ENCODE data around the gene SDR9C7.
"Not testable (repeated sequence)": the region's sequence is repeated elsewhere in the genome, so short reads cannot be mapped to it uniquely, and the experiment has no call there.

SDR9C7 gene

DNA sequence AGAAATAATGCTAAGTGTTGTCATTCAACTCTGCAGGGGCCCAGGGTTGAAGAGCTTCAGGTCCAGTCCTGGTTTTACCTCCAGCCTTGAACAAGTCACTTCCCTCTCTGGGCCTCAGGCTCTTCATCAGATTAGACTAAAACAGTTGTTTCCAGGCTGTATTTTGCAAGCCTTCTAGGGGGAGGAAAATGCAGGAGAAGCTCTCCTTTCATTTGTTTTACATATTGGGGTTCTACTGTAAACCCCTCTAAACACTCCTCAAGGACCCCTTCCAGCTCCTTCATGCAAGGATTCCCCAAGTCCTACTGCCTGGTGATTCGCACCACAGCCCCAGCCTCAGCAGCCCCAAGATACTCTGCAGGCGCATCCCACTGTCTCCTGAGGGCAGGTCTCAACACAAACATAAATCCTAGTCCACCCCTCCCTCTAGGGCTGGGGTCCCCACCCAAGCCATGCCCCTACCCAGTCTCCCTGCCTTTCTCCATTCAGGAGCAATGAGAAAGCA is 2.7 kb downstream of the SDR9C7 start:
- no peak overlapping the region for H3K4me3 ChIP-seq (ENCODE audit: low read length)
- peak; percentile 8 for DNase-seq (ENCODE audit: low read depth)
- TF ChIP-seq, protein P1, sequence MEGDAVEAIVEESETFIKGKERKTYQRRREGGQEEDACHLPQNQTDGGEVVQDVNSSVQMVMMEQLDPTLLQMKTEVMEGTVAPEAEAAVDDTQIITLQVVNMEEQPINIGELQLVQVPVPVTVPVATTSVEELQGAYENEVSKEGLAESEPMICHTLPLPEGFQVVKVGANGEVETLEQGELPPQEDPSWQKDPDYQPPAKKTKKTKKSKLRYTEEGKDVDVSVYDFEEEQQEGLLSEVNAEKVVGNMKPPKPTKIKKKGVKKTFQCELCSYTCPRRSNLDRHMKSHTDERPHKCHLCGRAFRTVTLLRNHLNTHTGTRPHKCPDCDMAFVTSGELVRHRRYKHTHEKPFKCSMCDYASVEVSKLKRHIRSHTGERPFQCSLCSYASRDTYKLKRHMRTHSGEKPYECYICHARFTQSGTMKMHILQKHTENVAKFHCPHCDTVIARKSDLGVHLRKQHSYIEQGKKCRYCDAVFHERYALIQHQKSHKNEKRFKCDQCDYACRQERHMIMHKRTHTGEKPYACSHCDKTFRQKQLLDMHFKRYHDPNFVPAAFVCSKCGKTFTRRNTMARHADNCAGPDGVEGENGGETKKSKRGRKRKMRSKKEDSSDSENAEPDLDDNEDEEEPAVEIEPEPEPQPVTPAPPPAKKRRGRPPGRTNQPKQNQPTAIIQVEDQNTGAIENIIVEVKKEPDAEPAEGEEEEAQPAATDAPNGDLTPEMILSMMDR (conservative IDR thresholded peaks at IDR 0.05; ENCODE audit: low read depth, low read length), result no peak

DNA sequence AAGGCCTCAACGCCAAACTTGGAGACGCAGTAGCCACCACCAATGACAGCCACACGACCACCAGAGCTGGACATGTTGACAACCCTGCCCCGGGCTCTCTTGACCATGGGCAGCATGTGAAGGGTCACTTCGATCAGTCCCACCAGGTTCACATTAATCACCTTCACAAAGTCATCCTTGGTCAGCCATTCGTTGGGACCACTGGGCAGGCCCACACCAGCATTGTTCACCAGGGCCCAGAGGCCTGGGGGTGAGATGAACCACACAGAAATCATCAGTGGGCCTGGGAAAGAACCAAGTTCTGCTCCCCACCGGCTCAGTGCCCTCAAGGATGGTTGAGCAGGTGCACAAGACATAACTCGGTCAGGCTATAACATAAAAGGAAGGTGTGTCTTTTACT is 4.0 kb downstream of the SDR9C7 start:
- no peak overlapping the region for H3K4me3 ChIP-seq (ENCODE audit: low read length)
- TF ChIP-seq, protein P1 (conservative IDR thresholded peaks at IDR 0.05; ENCODE audit: low read depth, low read length), result no peak
- DNase-seq (ENCODE audit: low read depth), result no peak

- H3K4me3 ChIP-seq (ENCODE audit: low read length), result no peak overlapping the region
- no peak for DNase-seq (ENCODE audit: low read depth)
- TF ChIP-seq, protein P1 (conservative IDR thresholded peaks at IDR 0.05; ENCODE audit: low read depth, low read length), result no peak
Observed at GRCh38 chr12:56929780-56930179, 4.4 kb downstream of the SDR9C7 start.

GRCh38 chr12:56928262-56928661 is 5.9 kb downstream of the SDR9C7 start:
- TF ChIP-seq, protein P1 (conservative IDR thresholded peaks at IDR 0.05; ENCODE audit: low read depth, low read length), result no peak
- H3K4me3 ChIP-seq (ENCODE audit: low read length), result no peak overlapping the region
- no peak for DNase-seq (ENCODE audit: low read depth)

DNA sequence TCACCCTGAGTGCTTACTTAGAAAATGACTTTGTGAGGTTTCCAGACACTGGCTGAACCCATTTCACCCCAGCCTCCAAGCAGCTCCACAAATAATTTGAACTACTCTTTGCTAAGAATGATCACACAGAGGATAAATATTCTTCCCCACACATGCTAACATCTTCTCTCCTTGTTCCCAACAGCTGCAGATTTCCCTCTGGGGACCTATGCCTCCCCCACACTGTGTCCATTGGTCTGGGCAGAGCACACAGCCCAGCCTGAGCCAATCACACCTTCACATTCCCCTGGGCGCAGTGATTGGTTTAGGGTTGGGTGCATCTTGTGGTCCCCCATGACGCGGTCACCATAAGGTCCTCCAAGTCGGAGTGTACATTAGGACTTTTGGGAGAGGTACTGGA is 6.9 kb downstream of the SDR9C7 start:
- DNase-seq (ENCODE audit: low read depth), result no peak
- no peak overlapping the region for H3K4me3 ChIP-seq (ENCODE audit: low read length)
- TF ChIP-seq, protein P1 (conservative IDR thresholded peaks at IDR 0.05; ENCODE audit: low read depth, low read length), result no peak

DNA sequence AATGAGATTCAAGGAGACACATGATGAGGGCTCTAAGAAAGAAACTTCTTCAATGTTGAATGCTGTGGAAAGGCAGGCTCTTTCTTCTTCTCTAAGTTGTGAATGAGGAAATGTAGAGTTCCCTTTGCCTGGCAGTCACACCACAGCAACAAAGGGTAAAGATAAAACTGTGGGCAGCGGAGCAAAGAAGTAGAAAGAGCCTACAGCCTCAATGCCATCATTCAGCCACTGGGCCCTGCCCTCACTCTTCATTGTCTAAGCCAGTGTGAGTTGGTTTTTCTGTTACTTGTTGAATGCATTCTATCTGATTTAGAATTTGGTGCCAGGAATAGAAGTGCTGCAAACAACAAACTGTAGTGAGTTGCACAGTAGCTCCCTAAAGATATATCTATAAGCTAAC is 12.2 kb downstream of the SDR9C7 start:
- DNase-seq (ENCODE audit: low read depth), result no peak
- TF ChIP-seq, protein P1 (conservative IDR thresholded peaks at IDR 0.05; ENCODE audit: low read depth, low read length), result no peak
- no peak overlapping the region for H3K4me3 ChIP-seq (ENCODE audit: low read length)

GRCh38 chr12:56921346-56921745 is 12.9 kb downstream of the SDR9C7 start:
- no peak for DNase-seq (ENCODE audit: low read depth)
- no peak overlapping the region for H3K4me3 ChIP-seq (ENCODE audit: low read length)
- TF ChIP-seq, protein P1 (conservative IDR thresholded peaks at IDR 0.05; ENCODE audit: low read depth, low read length), result no peak

DNA sequence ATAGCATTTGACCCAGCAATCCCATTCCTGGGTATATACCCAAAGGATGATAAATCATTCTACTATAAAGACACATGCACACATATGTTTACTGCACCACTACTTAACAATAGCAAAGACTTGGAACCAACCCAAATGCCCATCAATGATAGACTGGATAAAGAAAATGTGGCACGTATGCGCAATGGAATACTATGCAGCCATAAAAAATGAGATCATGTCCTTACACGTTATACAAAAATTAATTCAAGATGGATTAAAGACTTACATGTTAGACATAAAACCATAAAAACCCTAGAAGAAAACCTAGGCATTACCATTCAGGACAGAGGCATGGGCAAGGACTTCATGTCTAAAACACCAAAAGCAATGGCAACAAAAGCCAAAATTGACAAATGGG is 16.1 kb downstream of the SDR9C7 start:
- not testable (repeated sequence) for DNase-seq (ENCODE audit: low read depth); H3K4me3 ChIP-seq (ENCODE audit: low read length)

Measured in retinal pigment epithelial cell (primary cell).